ENCODE results near the gene FUT3.

Gene FUT3

DNA sequence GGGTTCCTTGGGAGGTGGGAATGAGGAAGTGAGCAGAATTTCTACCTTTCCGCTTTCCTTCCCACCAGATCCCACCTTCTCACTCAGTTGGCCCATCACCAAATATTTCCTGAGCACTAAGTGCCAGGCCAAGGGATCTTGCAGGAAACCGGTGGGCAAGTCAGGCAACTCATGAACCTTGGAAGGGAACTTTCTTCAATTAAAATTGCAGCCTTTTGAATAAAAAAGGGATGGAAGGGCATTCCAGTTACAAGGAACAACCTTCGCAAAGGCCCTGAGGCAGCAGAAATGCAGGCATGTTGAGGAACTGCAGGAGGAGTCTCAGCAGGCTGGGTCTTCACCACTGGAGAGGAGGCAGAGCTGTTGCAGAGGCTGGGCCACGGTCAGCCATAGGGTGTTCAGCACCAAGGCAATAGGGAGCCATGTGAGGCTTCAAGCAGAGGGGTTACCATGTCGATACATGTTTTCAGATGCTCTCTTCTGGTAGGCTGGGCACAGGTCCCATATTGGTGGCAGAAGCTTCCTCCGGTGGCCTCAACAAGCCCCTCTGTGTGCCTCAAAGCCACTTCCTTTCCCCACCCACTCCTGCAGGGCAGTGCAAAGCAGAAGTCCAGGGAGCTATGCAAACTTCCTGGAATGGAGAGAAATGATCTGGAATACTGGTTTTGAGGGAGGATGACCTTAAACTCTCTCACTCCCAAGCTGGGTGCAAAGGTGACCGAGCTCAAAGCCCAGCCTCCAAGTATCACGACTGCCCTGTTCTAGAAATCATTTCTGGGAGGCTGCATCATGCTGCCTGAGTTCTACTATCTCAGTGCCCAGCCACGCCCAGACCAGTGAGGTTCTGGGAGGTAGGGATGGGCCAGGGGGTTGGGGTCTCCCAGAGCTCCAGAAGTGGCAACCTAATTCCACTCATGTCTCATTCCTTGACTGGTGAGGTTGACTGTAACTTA lies 11.9 kb downstream of the FUT3 start, which contains the start of gene FUT6:
TSS of gene FUT6 (minus strand) at position 638 of the 953 bp plus-strand sequence. CDS start 7,135 bp downstream, outside the sequence.
- no peaks in the 10 kb centered on the region for H3K27me3 ChIP-seq (ENCODE audit: low read length)
- H4K20me1 ChIP-seq (ENCODE audit: low read depth, low read length) = no peaks in the 10 kb centered on the region
- H3K9ac ChIP-seq (ENCODE audit: low read length) = no peak within 1 kb of the TSS
- no peaks in the 10 kb centered on the region for H3K9me2 ChIP-seq (replicated peaks; ENCODE audit: insufficient read depth, low read length)
- no peak within 1 kb of the TSS for H3K4me2 ChIP-seq (ENCODE audit: low read depth, low read length, poor library complexity, severe bottlenecking)
- H3K27ac ChIP-seq (ENCODE audit: low read depth, low read length) = no peak within 1 kb of the TSS
- no peak for TF ChIP-seq CTCF (IDR thresholded peaks at IDR 0.05; ENCODE audit: insufficient read depth, low read length, poor library complexity, severe bottlenecking)
- TF ChIP-seq EZH2phosphoT487 (conservative IDR thresholded peaks at IDR 0.05; ENCODE audit: low read length) = no peak
- no peak within 1 kb of the TSS for H3K4me3 ChIP-seq (ENCODE audit: insufficient read depth, low read length, poor library complexity, severe bottlenecking)
- H3K79me2 ChIP-seq (ENCODE audit: insufficient read depth, low read length) = no peaks in the 10 kb centered on the region
- H3K36me3 ChIP-seq (ENCODE audit: low read length) = no peaks in the 10 kb centered on the region
- H2AFZ ChIP-seq (ENCODE audit: low read depth, low read length, severe bottlenecking) = no peak within 1 kb of the TSS
- no peaks in the 10 kb centered on the region for H3F3A ChIP-seq (ENCODE audit: insufficient read depth)
- no peaks in the 10 kb centered on the region for H3K9me3 ChIP-seq (ENCODE audit: insufficient read depth, low read length)

DNA sequence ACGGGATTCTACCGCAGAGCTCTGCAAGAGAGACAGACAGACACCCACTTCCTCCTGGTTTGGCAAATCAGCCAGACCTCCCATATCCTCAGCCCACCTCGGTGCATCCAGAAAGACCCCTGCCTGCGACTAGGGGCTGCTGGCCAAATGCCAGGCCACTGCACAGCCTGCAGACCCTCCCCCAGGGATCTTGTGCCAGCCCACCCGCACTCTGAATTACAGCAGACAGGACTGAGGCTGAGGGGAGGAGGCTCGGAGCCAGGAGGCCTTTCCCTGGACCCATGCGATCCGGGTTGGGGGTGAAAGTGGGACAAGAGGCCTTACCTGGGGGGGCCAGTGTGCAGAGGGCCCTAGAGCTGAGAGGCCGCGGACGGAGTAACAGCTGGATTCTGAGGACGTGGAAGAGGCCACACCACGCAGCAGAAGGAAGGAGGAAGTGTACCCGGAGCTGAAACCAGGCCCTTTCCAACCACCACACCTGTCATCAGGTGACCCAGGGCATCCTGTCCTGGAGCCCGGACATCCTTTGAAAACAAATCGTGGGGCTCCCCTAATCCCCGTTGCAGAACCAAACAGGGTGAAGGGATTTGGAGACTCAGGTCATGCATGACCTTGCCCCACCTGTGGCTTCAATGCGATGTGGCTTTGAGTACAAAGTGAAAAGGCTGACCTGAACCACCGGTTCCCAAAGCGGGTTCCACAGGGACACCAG lies 12.7 kb downstream of the FUT3 start:
- Histone ChIP-seq H3F3A (ENCODE audit: insufficient read depth) (no peaks in the 10 kb centered on the region), H3K9ac (ENCODE audit: low read length) (no peak overlapping the region), H4K20me1 (ENCODE audit: low read depth, low read length) (no peaks in the 10 kb centered on the region), H3K27ac (ENCODE audit: low read depth, low read length) (no peak overlapping the region), H3K9me3 (ENCODE audit: insufficient read depth, low read length) (no peaks in the 10 kb centered on the region), H3K9me2 (replicated peaks; ENCODE audit: insufficient read depth, low read length) (no peaks in the 10 kb centered on the region), H3K36me3 (ENCODE audit: low read length) (no peaks in the 10 kb centered on the region), H3K79me2 (ENCODE audit: insufficient read depth, low read length) (no peaks in the 10 kb centered on the region), H3K4me3 (ENCODE audit: insufficient read depth, low read length, poor library complexity, severe bottlenecking) (no peak overlapping the region), H2AFZ (ENCODE audit: low read depth, low read length, severe bottlenecking) (no peak overlapping the region), H3K4me2 (ENCODE audit: low read depth, low read length, poor library complexity, severe bottlenecking) (no peak overlapping the region), H3K27me3 (ENCODE audit: low read length) (no peaks in the 10 kb centered on the region)
- TF ChIP-seq EZH2phosphoT487 (conservative IDR thresholded peaks at IDR 0.05; ENCODE audit: low read length) (no peak), CTCF (IDR thresholded peaks at IDR 0.05; ENCODE audit: insufficient read depth, low read length, poor library complexity, severe bottlenecking) (no peak)

DNA sequence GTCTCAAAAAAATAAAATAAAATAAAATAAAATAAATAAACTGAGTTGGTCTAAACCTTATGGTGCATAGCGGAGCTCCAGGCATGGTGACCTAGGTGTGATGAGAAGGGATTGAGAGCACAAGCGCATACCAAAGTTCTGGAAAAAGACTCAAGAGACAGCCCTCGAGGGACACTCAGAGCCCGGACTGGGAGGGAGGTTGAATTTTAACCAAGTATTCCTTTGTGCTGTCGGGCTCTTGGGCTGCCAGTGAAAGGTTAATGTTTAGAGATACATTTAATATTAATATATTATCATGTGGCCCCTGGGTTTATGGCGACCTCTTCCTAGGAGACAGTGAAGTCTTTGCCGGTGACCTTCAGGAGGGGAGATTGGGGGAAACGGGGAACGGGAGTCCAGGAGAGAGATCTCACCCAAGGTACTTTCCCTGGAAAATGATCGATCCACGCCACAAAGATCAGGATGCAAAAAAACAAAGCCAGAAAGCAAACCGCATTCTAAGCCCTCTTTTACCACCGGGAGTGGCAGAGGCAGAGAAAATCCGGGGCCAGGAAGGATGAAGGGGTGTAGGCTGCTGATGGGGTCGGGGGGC lies 13.4 kb downstream of the FUT3 start:
- H3F3A ChIP-seq (ENCODE audit: insufficient read depth) = no peaks in the 10 kb centered on the region
- H3K4me2 ChIP-seq (ENCODE audit: low read depth, low read length, poor library complexity, severe bottlenecking) = no peak overlapping the region

More for the DNA sequence above, 13.4 kb downstream of the FUT3 start:
- Histone ChIP-seq H3K9ac (ENCODE audit: low read length) (no peak overlapping the region), H3K27ac (ENCODE audit: low read depth, low read length) (no peak overlapping the region), H2AFZ (ENCODE audit: low read depth, low read length, severe bottlenecking) (no peak overlapping the region), H4K20me1 (ENCODE audit: low read depth, low read length) (no peaks in the 10 kb centered on the region), H3K36me3 (ENCODE audit: low read length) (no peaks in the 10 kb centered on the region), H3K9me2 (replicated peaks; ENCODE audit: insufficient read depth, low read length) (no peaks in the 10 kb centered on the region), H3K9me3 (ENCODE audit: insufficient read depth, low read length) (no peaks in the 10 kb centered on the region), H3K4me3 (ENCODE audit: insufficient read depth, low read length, poor library complexity, severe bottlenecking) (no peak overlapping the region), H3K79me2 (ENCODE audit: insufficient read depth, low read length) (no peaks in the 10 kb centered on the region), H3K27me3 (ENCODE audit: low read length) (no peaks in the 10 kb centered on the region)
- no peak for TF ChIP-seq EZH2phosphoT487 (conservative IDR thresholded peaks at IDR 0.05; ENCODE audit: low read length)
- no peak for TF ChIP-seq CTCF (IDR thresholded peaks at IDR 0.05; ENCODE audit: insufficient read depth, low read length, poor library complexity, severe bottlenecking)

Data from SU-DHL-6 (cell line).